Measurements from ENCODE around the gene FAM81B. TPM values are rescaled to one million over a fixed set of nuclear protein-coding genes. Genes with fewer than 3 reads are reported as not detected.

Gene FAM81B
- total RNA-seq, 1 donor from 2014 or later, result 0.49 TPM

- DNase-seq, result no peak
These were observed 80.8 kb downstream of the FAM81B start for GRCh38 chr5:95471942-95472341.

GRCh38 chr5:95484421-95484820 is 93.3 kb downstream of the FAM81B start:
- DNase-seq, result no peak

GRCh38 chr5:95486191-95486590 is 95.0 kb downstream of the FAM81B start:
- no peak for DNase-seq

DNA sequence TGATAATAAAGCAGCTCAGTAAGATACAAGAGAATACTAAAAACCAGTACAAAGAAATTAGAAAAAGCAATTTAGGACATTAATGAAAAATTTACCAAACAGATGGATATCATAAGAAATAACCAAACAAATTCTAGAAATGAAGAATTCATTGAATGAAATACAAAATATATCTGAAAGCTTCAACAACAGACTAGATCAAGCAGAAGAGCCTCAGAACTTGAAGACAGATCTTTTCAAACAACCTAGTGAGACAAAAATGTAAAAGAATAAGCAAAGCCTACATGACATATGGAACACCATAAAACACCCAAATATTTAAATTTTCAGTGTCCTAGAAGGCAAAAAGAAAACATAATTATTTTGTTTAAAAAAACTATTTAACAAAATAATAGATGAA is 96.7 kb downstream of the FAM81B start:
- DNase-seq, result no peak

Other genes starting within 250 kb of the FAM81B start
- gene MCTP1, start 106.3 kb upstream of the FAM81B start, total RNA-seq, result 30.8 TPM
- gene SKIC3, start 163.6 kb downstream of the FAM81B start, total RNA-seq, result 138 TPM
- gene ARSK, start 163.7 kb downstream of the FAM81B start, total RNA-seq, result 7.2 TPM
- not detected for gene GPR150, start 228.7 kb downstream of the FAM81B start, total RNA-seq

Data from skin of body (tissue), 2 donors.